Activated T-cell treated with anti-CD3 and anti-CD28 coated beads for 48 hours (primary cell): ENCODE data around the gene QRFP.
"Not testable (repeated sequence)": the region's sequence is repeated elsewhere in the genome, so short reads cannot be mapped to it uniquely, and the experiment has no call there.

Experiments used
- DNase-seq: peaks from one replicate; pipeline ENCODE4 v3.0.0-alpha.2; 2020; ENCODE audit warnings: low read depth

The QRFP gene

GRCh38 chr9:130919559-130920145, 23.0 kb upstream of the QRFP start:
- no peak for DNase-seq

GRCh38 chr9:130918826-130919558, 22.4 kb upstream of the QRFP start:
- no peak for DNase-seq

GRCh38 chr9:130918101-130918825, 21.7 kb upstream of the QRFP start:
- no peak for DNase-seq

GRCh38 chr9:130917168-130917960, 20.8 kb upstream of the QRFP start:
- no peak for DNase-seq

- no peak for DNase-seq
These were observed 18.5 kb upstream of the QRFP start for GRCh38 chr9:130915096-130915447.

- no peak for DNase-seq
These were observed 17.9 kb upstream of the QRFP start for GRCh38 chr9:130914417-130915095.

- no peak for DNase-seq
These were observed 17.2 kb upstream of the QRFP start for GRCh38 chr9:130913599-130914416.

- no peak for DNase-seq
These were observed 16.5 kb upstream of the QRFP start for GRCh38 chr9:130912932-130913598.

GRCh38 chr9:130911254-130912049, 14.8 kb upstream of the QRFP start:
- no peak for DNase-seq

GRCh38 chr9:130910670-130911069, 14.1 kb upstream of the QRFP start:
- not testable (repeated sequence) for DNase-seq

GRCh38 chr9:130910041-130910440, 13.4 kb upstream of the QRFP start:
- not testable (repeated sequence) for DNase-seq

GRCh38 chr9:130908878-130909355, 12.3 kb upstream of the QRFP start:
- DNase-seq: no peak

GRCh38 chr9:130908146-130908877, 11.7 kb upstream of the QRFP start:
- DNase-seq: no peak

- DNase-seq: no peak
These were observed 10.3 kb upstream of the QRFP start for GRCh38 chr9:130906735-130907416.

- no peak for DNase-seq
These were observed 9.5 kb upstream of the QRFP start for GRCh38 chr9:130905902-130906734.

- DNase-seq: no peak
These were observed 8.7 kb upstream of the QRFP start for GRCh38 chr9:130905125-130905901.
